SK-N-SH (cell line): ENCODE measurements around the gene PGM5. TPM values are rescaled to one million over a fixed set of nuclear protein-coding genes. Genes with fewer than 3 reads are reported as not detected.

ENCODE experiments used
- CTCF ChIA-PET: fragments of 300-600, 350-600 bp; formaldehyde crosslinking; extraction: SDS; loops from one replicate; lab custom pipeline; 2021; lab: Yijun Ruan, JAX
- POLR2A ChIA-PET: fragments of 350-600 bp; sonication (Branson Sonifier 250); formaldehyde crosslinking; extraction: SDS; loops from one replicate; lab custom pipeline; 2020; ENCODE audit warnings: antibody characterized with exemption, inconsistent platforms; lab: Yijun Ruan, JAX
- DNase-seq: peaks from one replicate; pipeline ENCODE4 v3.0.0; 2012
- H2AFZ ChIP-seq: fragments of 200-600 bp; sonication (generic); 2 replicates; pipeline ENCODE4 v1.8.1; 2016; ENCODE audit warnings: antibody characterized with exemption, mild to moderate bottlenecking, low read depth
- H3F3A ChIP-seq: fragments of 200-600 bp; sonication (generic); replicated peaks from 2 replicates; pipeline ENCODE3; 2016; ENCODE audit warnings: antibody characterized with exemption, mild to moderate bottlenecking; ENCODE audit not compliant: insufficient read depth
- H3K27ac ChIP-seq, 2 experiments: fragments of 200-500 bp in 1 of 2; fragments of 200-600 bp in 1 of 2; sonication (Bioruptor generic) in 1 of 2; sonication (generic), shearing (Covaris generic) in 1 of 2; 2 replicates each; pipeline versions ENCODE4 v1.5.1 to v1.6.1; 2014 to 2016; ENCODE audit warnings: low read depth in 2 of 2, inconsistent platforms in 1 of 2, low read length in 1 of 2, mild to moderate bottlenecking in 1 of 2, mixed read lengths in 1 of 2
- H3K27me3 ChIP-seq: fragments of 200-600 bp; sonication (generic), shearing (Covaris generic); 2 replicates; pipeline ENCODE4 v1.6.1; 2016; ENCODE audit warnings: mixed run types; ENCODE audit not compliant: insufficient read depth
- H3K36me3 ChIP-seq, 2 experiments: fragments of 200-500 bp in 1 of 2; fragments of 200-600 bp in 1 of 2; sonication (Bioruptor generic) in 1 of 2; sonication (generic) in 1 of 2; replicated peaks in 1 of 2; 2 replicates each; pipeline versions ENCODE3 to v1.5.1; 2014 to 2016; ENCODE audit warnings: low read length in 1 of 2, mild to moderate bottlenecking in 1 of 2; ENCODE audit not compliant: insufficient read depth in 2 of 2, control insufficient read depth in 1 of 2
- H3K4me1 ChIP-seq, 2 experiments: fragments of 200-500 bp in 1 of 2; fragments of 200-600 bp in 1 of 2; sonication (Bioruptor generic) in 1 of 2; sonication (generic), shearing (Covaris generic) in 1 of 2; 2 replicates each; pipeline versions ENCODE4 v1.5.1 to v1.6.1; 2014 to 2016; ENCODE audit warnings: low read depth in 1 of 2, low read length in 1 of 2, mixed run types in 1 of 2; ENCODE audit not compliant: insufficient read depth in 2 of 2, control insufficient read depth in 1 of 2
- H3K4me2 ChIP-seq: fragments of 200-600 bp; sonication (generic), shearing (Covaris generic); 2 replicates; pipeline ENCODE4 v1.6.1; 2017; ENCODE audit warnings: mixed run types
- H3K4me3 ChIP-seq, 2 experiments: fragments of 200-500 bp in 1 of 2; fragments of 200-600 bp in 1 of 2; sonication (Bioruptor generic) in 1 of 2; sonication (generic), shearing (Covaris generic) in 1 of 2; 2 replicates each; pipeline versions ENCODE4 v1.5.1 to v1.8.1; 2014 to 2016; ENCODE audit warnings: low read depth in 2 of 2, inconsistent platforms in 1 of 2, low read length in 1 of 2, mild to moderate bottlenecking in 1 of 2, mixed read lengths in 1 of 2, moderate library complexity in 1 of 2
- H3K79me2 ChIP-seq: fragments of 200-600 bp; sonication (generic); 2 replicates; pipeline ENCODE4 v1.8.1; 2017; ENCODE audit warnings: mild to moderate bottlenecking; ENCODE audit not compliant: insufficient read depth
- H3K9ac ChIP-seq: fragments of 200-600 bp; sonication (generic); 2 replicates; pipeline ENCODE4 v1.6.1; 2017; ENCODE audit warnings: mixed run types
- H3K9me2 ChIP-seq: fragments of 200-600 bp; sonication (generic); 2 replicates; pipeline ENCODE4 v1.6.1; 2017; ENCODE audit warnings: mixed run types
- H3K9me3 ChIP-seq: fragments of 200-600 bp; sonication (generic); 2 replicates; pipeline ENCODE4 v1.6.1; 2017; ENCODE audit warnings: mixed run types, mild to moderate bottlenecking, moderate library complexity
- H4K20me1 ChIP-seq: fragments of 200-600 bp; sonication (generic); 2 replicates; pipeline ENCODE4 v1.6.1; 2017; ENCODE audit warnings: mild to moderate bottlenecking, mixed run types; ENCODE audit not compliant: insufficient read depth
- CHD2 ChIP-seq: fragments of 150-350 bp; IDR thresholded peaks from 2 replicates; pipeline ENCODE4 v1.6.1; 2018; ENCODE audit warnings: low read length; ENCODE audit not compliant: partially characterized antibody
- EP300 ChIP-seq, 2 experiments: IDR thresholded peaks; 2 replicates each; pipeline versions ENCODE4 v1.4.0 to v1.6.1; 2012; ENCODE audit warnings: borderline replicate concordance in 1 of 2, low read depth in 1 of 2, low read length in 1 of 2
- FOSL2 ChIP-seq: IDR thresholded peaks from 2 replicates; pipeline ENCODE4 v1.4.0; 2012; ENCODE audit warnings: low read depth, mild to moderate bottlenecking, moderate library complexity, borderline replicate concordance
- FOXM1 ChIP-seq: IDR thresholded peaks from 2 replicates; pipeline ENCODE4 v1.4.0; 2012; ENCODE audit warnings: low read depth, mild to moderate bottlenecking
- MEF2A ChIP-seq: IDR thresholded peaks from 2 replicates; pipeline ENCODE4 v1.4.0; 2012; ENCODE audit warnings: low read depth, borderline replicate concordance
- REST ChIP-seq: IDR thresholded peaks from 2 replicates; pipeline ENCODE4 v1.6.1; 2012; ENCODE audit warnings: mild to moderate bottlenecking, low read depth, low read length, moderate library complexity
- USF2 ChIP-seq: fragments of 150-350 bp; IDR thresholded peaks from 2 replicates; pipeline ENCODE4 v1.6.1; 2017; ENCODE audit warnings: antibody characterized with exemption, low read length, low read depth, borderline replicate concordance
- WGBS: methylation state at CpG from one replicate; pipeline ENCODE4 v1.1.6; 2017; ENCODE audit warnings: low lambda C conversion rate; 5-methylcytosine and 5-hydroxymethylcytosine counted together
- polyA plus RNA-seq, 3 experiments: library from polyadenylated mRNA; depleted of rRNA; stranded (reverse); fragments of >200 nt; gene quantifications; 2 replicates each; pipeline ENCODE4 v1.2.3, GENCODE V29; 2012
- TF ChIP-seq, protein P1 (sequence below): IDR thresholded peaks from 2 replicates; pipeline ENCODE4 v1.4.0; 2012; ENCODE audit warnings: low read depth, borderline replicate concordance
- TF ChIP-seq, protein P2 (sequence below): fragments of 150-350 bp; IDR thresholded peaks from 2 replicates; pipeline ENCODE4 v1.6.1; 2016; ENCODE audit warnings: mild to moderate bottlenecking, low read depth, low read length

The PGM5 gene
- polyA plus RNA-seq, 1 of the 3 experiments (the other 2 are of a cell fraction) = not detected

DNA sequence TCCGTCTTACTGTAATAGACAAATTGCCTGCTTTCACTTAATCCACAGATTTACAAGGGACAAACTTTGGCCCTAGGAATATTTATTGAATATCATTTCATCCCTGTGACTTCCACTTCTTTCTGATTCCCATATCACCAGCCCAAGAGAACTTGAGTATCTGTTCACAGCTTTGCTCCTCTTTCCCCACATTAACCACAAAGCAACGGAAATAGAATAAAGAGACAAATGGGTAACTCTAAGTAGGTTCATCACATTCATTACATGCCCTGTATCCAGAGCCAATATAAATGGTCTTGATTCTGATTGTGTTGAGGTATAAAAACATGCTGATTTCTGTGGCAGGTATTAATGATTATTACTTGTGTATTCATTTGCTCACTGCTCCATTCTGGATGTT lies 142.4 kb downstream of the PGM5 start:
- no peaks in the 10 kb centered on the region for H3K36me3 ChIP-seq
- TF ChIP-seq FOXM1 (no peak), USF2 (no peak), CHD2 (no peak), EP300 (IDR thresholded peaks at IDR 0.05; ENCODE audit: borderline replicate concordance in 1 of 2, low read depth in 1 of 2, low read length in 1 of 2) (no peak), FOSL2 (no peak), MEF2A (no peak), REST (no peak)
- TF ChIP-seq, protein P1, sequence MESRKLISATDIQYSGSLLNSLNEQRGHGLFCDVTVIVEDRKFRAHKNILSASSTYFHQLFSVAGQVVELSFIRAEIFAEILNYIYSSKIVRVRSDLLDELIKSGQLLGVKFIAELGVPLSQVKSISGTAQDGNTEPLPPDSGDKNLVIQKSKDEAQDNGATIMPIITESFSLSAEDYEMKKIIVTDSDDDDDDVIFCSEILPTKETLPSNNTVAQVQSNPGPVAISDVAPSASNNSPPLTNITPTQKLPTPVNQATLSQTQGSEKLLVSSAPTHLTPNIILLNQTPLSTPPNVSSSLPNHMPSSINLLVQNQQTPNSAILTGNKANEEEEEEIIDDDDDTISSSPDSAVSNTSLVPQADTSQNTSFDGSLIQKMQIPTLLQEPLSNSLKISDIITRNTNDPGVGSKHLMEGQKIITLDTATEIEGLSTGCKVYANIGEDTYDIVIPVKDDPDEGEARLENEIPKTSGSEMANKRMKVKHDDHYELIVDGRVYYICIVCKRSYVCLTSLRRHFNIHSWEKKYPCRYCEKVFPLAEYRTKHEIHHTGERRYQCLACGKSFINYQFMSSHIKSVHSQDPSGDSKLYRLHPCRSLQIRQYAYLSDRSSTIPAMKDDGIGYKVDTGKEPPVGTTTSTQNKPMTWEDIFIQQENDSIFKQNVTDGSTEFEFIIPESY = no peak
- TF ChIP-seq, protein P2, sequence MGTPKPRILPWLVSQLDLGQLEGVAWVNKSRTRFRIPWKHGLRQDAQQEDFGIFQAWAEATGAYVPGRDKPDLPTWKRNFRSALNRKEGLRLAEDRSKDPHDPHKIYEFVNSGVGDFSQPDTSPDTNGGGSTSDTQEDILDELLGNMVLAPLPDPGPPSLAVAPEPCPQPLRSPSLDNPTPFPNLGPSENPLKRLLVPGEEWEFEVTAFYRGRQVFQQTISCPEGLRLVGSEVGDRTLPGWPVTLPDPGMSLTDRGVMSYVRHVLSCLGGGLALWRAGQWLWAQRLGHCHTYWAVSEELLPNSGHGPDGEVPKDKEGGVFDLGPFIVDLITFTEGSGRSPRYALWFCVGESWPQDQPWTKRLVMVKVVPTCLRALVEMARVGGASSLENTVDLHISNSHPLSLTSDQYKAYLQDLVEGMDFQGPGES = no peak
- TF ChIP-seq, all 33 proteins: peak for 0
- 8% methylated on average over 2 of the region's 2 CpGs for WGBS
- H3F3A ChIP-seq = no peaks in the 10 kb centered on the region
- no peaks in the 10 kb centered on the region for H3K4me1 ChIP-seq
- no peaks in the 10 kb centered on the region for H3K9me2 ChIP-seq
- no peaks in the 10 kb centered on the region for H3K27me3 ChIP-seq
- ChIA-PET CTCF (no interaction called here), POLR2A (no interaction called here)
- no peak overlapping the region for H3K27ac ChIP-seq
- H3K4me2 ChIP-seq = no peak overlapping the region
- no peak for DNase-seq
- no peak overlapping the region for H3K4me3 ChIP-seq
- no peaks in the 10 kb centered on the region for H3K9me3 ChIP-seq
- H2AFZ ChIP-seq = no peak overlapping the region
- no peak overlapping the region for H3K9ac ChIP-seq
- no peaks in the 10 kb centered on the region for H3K79me2 ChIP-seq
- no peaks in the 10 kb centered on the region for H4K20me1 ChIP-seq
